Colonic mucosa (tissue), 4 donors: ENCODE data around the gene CRACDL. TPM values are rescaled to one million over a fixed set of nuclear protein-coding genes. Genes with fewer than 3 reads are reported as not detected.

Experiments used
- DNase-seq: peaks from one replicate; pipeline ENCODE4 v3.0.0-alpha.2; 2020
- H3K27ac ChIP-seq: fragments of 200-600 bp; one replicate; pipeline ENCODE4 v1.8.0; 2021
- H3K27me3 ChIP-seq: fragments of 200-600 bp; one replicate; pipeline ENCODE4 v1.8.0; 2021
- H3K36me3 ChIP-seq: fragments of 200-600 bp; one replicate; pipeline ENCODE4 v1.8.0; 2021
- H3K4me1 ChIP-seq: fragments of 200-600 bp; one replicate; pipeline ENCODE4 v1.8.0; 2021; ENCODE audit warnings: mild to moderate bottlenecking
- H3K4me3 ChIP-seq: fragments of 200-600 bp; one replicate; pipeline ENCODE4 v1.8.0; 2021
- H3K9ac ChIP-seq, 2 donors: one replicate each; pipeline ENCODE4 v1.7.0; 2013; ENCODE audit warnings: control low read depth in 2 of 2, low read depth in 2 of 2, low read length in 2 of 2
- H3K9me3 ChIP-seq: fragments of 200-600 bp; one replicate; pipeline ENCODE4 v1.8.0; 2021
- intact Hi-C: fragments of 100-400 bp; cut with DNase I; formaldehyde crosslinking; loops from one replicate; pipeline ENCODE4 v1.14.1; 2022
- total RNA-seq, 2 donors: library from RNA; stranded (reverse); fragmentation: NEBNext Ultra II Directional in 1 of 2; extraction: Animal tissue kit (Norgen Biotek cat#: 25700) in 1 of 2; gene quantifications; one replicate each; pipeline ENCODE4 v1.2.1, GENCODE V29; 2021
- TF ChIP-seq, protein P1 (sequence below): fragments of 200-600 bp; IDR thresholded peaks from one replicate; pipeline ENCODE4 v1.8.0; 2022; ENCODE audit warnings: antibody characterized with exemption, mild to moderate bottlenecking
- donor health status: healthy.
- donor health status: DM: no; HTN: no; CAD: no.
- donor health status: DM: no; HTN: no; CAD: no.

Gene CRACDL
- total RNA-seq, 2 donors from 2014 or later = 11.5 to 22.3 TPM

DNA sequence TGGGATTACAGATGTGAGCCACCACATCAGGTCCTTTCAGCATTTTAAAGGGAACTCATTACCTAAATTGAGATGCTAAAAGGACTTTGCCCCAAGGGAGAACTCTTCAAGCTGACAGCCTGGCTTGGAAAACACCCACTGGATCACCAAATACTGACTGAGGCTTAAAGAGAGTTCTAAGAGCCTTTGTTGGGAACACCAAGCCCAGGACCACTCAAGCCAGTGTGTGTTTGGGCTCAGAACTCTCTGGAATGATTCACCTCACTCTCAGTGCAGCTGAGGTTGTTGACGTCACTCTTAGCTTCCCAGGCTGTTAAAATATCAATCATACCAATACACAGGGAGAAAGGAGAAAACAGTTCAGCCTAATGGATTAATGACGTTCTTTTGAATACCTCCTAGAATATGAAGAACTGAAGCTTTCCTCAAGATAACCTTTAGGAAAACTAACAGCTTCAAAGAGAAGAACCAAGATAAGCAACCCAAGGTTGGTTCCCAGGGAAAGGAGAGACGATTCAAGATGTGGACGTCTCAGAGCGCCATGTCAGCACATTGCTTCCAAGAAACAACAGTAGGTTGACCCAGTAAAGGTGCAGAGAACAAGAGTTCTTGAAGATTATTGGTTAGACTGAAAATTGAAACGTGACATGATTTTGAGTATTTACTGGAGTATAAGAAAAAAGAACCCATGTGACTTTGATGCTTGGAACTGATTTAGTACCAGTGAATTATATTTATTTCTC, 157.1 kb downstream of the CRACDL start:
- H3K4me1 ChIP-seq = no peaks in the 10 kb centered on the region
- no peaks in the 10 kb centered on the region for H3K36me3 ChIP-seq
- TF ChIP-seq, protein P1, sequence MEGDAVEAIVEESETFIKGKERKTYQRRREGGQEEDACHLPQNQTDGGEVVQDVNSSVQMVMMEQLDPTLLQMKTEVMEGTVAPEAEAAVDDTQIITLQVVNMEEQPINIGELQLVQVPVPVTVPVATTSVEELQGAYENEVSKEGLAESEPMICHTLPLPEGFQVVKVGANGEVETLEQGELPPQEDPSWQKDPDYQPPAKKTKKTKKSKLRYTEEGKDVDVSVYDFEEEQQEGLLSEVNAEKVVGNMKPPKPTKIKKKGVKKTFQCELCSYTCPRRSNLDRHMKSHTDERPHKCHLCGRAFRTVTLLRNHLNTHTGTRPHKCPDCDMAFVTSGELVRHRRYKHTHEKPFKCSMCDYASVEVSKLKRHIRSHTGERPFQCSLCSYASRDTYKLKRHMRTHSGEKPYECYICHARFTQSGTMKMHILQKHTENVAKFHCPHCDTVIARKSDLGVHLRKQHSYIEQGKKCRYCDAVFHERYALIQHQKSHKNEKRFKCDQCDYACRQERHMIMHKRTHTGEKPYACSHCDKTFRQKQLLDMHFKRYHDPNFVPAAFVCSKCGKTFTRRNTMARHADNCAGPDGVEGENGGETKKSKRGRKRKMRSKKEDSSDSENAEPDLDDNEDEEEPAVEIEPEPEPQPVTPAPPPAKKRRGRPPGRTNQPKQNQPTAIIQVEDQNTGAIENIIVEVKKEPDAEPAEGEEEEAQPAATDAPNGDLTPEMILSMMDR = no peak
- no peak overlapping the region for H3K9ac ChIP-seq
- no peak overlapping the region for H3K27ac ChIP-seq
- intact Hi-C loops = no loop called here
- DNase-seq = no peak
- no peak overlapping the region for H3K4me3 ChIP-seq
- no peaks in the 10 kb centered on the region for H3K9me3 ChIP-seq
- H3K27me3 ChIP-seq = no peaks in the 10 kb centered on the region

DNA sequence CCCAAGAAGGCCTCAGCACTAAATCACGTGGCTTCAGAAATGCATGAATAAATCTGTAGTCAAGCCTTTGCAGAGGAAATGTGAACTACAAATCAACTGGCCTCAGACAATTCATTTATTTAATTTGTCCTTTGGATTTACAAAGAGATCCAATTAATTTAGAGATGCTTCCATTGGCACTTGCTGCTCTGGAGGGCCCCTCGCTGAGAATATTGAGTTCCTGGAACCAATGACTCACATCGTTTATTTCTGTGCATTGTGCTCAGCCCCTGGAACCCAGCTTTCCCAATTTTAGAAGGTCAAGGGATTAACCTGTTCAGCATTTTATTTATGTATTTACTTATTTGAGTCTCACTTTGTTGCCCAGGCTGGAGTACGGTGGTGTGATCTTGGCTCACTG, 157.9 kb downstream of the CRACDL start:
- no peak for DNase-seq
- Histone ChIP-seq H3K4me1 (no peaks in the 10 kb centered on the region), H3K27me3 (no peaks in the 10 kb centered on the region), H3K9ac (no peak overlapping the region), H3K36me3 (no peaks in the 10 kb centered on the region), H3K27ac (no peak overlapping the region), H3K9me3 (no peaks in the 10 kb centered on the region), H3K4me3 (no peak overlapping the region)
- intact Hi-C loops = no loop called here
- TF ChIP-seq, protein P1 = no peak

DNA sequence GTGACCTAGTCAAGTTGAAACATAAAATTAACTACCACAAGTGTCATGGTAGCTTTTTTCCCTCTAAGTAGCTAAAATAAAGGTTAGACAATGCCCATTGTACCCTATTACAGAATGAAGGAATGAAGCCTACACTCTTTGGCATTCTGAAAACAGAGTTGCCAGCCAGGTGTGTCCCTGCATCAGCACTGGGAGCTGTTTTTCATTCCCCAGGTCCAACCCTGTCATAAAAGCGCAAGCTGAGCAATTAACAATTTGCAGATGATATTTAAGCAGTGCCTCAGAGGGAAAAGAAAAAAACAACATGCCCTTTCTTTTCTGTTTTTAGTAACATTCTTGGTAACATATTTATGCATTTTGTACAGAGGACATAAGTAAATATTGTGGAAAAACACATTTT, 158.3 kb downstream of the CRACDL start:
- Histone ChIP-seq H3K9me3 (no peaks in the 10 kb centered on the region), H3K9ac (no peak overlapping the region), H3K4me1 (no peaks in the 10 kb centered on the region), H3K36me3 (no peaks in the 10 kb centered on the region), H3K4me3 (no peak overlapping the region), H3K27me3 (no peaks in the 10 kb centered on the region), H3K27ac (no peak overlapping the region)
- TF ChIP-seq, protein P1 = no peak
- DNase-seq = no peak
- intact Hi-C loops = no loop called here

DNA sequence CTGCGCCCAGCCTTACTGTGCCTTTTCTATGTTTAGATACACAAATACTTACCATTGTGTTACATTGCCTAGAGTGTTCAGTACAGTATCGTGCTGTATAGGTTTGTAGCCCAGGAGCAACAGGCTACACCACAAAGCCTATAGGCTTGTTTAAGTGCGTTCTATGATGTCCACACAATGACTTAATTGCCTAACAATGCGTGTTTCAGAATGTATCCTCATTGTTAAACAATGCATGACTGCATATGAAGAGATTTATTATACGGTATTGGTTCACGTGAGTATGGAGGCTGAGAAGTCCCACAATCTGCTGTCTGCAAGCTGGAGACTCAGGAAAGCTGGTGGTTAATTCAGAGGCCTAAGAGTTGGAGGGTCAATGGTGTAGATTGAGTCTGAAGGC, 158.9 kb downstream of the CRACDL start:
- Histone ChIP-seq H3K27me3 (no peaks in the 10 kb centered on the region), H3K36me3 (no peaks in the 10 kb centered on the region), H3K4me3 (no peak overlapping the region), H3K27ac (no peak overlapping the region), H3K9me3 (no peaks in the 10 kb centered on the region), H3K9ac (no peak overlapping the region), H3K4me1 (no peaks in the 10 kb centered on the region)
- DNase-seq = no peak
- intact Hi-C loops = no loop called here
- TF ChIP-seq, protein P1 = no peak

DNA sequence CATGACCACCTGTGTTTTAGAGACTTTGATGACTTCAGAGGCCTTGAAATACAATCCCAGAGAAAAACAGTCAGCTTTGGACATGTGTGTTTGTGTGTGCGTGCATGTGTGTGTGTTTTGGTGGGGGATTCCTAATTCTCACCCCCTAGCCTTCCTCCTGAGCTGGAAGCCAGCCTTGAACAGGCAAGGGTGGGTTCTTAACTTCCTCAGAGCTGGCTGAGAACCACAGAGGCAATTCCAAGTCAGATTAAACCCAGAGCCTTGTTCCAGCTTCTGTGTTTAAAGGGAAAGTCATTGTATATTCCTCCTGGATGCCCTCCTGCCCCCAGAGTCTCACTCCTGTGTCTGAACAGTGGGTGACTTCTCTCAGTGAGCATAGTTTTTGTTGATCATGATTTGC, 159.9 kb downstream of the CRACDL start:
- Histone ChIP-seq H3K36me3 (no peaks in the 10 kb centered on the region), H3K4me3 (no peak overlapping the region), H3K27me3 (no peaks in the 10 kb centered on the region), H3K4me1 (no peaks in the 10 kb centered on the region), H3K9ac (no peak overlapping the region), H3K9me3 (no peaks in the 10 kb centered on the region), H3K27ac (no peak overlapping the region)
- TF ChIP-seq, protein P1 = no peak
- intact Hi-C loops = no loop called here
- DNase-seq = no peak
